ENCODE data around the gene FCSK.
A peak's percentile ranks its signal among the peaks of the same experiment; 100 is the strongest.

FCSK gene

DNA sequence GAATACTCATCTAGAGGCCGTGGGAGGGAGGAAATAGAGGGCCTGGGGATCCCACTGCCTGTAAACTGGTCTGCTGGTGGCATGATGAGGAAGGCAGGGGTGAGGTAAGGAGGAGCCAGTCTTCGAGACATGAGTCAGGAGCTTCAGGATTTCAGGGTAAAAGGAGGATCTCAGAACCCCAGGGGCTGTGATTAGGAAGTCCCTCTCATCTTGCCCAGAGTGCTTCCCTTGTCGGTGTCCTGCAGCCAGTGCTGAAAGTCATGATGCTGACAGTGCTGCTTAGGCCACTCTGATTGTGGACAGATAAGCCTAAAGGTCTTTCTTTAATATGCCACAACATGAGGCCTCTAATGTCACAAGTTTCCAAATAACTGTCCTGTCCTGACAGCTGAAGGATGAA lies 39.4 kb downstream of the FCSK start:
- TF ChIP-seq ZNF274 (IDR thresholded peaks at IDR 0.05; ENCODE audit: low read depth, low read length), result no peak
- no peak overlapping the region for H3K4me3 ChIP-seq (ENCODE audit: low read length)

DNA sequence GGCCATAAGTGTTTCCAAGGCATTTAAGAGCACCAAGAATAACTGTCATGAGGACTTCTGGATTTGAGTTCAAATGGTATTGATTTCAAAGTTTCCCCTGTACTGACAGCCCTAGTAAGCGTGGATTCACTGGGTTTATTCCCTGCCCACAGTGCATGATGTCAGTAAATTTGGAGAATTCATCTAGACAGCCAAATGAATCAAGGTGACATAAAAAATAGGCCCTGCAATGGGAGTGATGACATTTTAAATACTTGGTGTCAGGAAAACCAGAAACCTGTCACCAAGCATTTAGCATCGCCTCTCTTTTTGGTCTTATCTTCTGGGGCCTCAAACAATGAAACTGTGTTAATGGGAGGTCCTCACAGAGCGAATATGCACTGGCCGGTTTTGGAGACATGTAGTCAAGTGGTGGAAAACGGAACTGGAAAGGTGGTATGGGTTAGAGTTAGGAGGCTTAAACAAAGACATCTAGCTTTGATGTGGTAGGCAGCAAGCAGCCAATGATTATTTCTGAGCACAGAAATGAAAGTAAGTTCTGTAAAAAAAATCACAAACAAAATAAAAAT lies 39.9 kb downstream of the FCSK start:
- no peak for TF ChIP-seq ZNF274 (IDR thresholded peaks at IDR 0.05; ENCODE audit: low read depth, low read length)
- H3K4me3 ChIP-seq (ENCODE audit: low read length), result no peak overlapping the region

DNA sequence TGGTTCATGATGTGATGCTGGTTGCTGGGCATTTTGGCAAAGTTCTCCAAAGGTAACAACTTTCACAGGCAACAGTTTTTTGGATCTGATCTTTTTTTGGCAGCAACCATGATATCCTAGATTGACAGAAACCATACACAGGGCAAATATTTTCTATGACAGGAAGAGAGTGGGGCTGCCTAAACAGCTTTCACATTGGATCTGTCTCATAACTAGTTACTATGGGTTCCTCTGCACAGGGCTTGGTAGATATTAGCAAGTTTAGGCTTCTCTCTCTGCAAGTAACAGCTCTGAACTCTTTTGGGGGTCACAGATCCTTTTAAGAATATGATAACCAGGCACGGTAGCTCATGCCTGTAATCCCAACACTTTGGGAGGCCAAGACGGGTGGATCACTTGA lies 40.4 kb downstream of the FCSK start:
- TF ChIP-seq ZNF274 (IDR thresholded peaks at IDR 0.05; ENCODE audit: low read depth, low read length), result no peak
- H3K4me3 ChIP-seq (ENCODE audit: low read length), result no peak overlapping the region

DNA sequence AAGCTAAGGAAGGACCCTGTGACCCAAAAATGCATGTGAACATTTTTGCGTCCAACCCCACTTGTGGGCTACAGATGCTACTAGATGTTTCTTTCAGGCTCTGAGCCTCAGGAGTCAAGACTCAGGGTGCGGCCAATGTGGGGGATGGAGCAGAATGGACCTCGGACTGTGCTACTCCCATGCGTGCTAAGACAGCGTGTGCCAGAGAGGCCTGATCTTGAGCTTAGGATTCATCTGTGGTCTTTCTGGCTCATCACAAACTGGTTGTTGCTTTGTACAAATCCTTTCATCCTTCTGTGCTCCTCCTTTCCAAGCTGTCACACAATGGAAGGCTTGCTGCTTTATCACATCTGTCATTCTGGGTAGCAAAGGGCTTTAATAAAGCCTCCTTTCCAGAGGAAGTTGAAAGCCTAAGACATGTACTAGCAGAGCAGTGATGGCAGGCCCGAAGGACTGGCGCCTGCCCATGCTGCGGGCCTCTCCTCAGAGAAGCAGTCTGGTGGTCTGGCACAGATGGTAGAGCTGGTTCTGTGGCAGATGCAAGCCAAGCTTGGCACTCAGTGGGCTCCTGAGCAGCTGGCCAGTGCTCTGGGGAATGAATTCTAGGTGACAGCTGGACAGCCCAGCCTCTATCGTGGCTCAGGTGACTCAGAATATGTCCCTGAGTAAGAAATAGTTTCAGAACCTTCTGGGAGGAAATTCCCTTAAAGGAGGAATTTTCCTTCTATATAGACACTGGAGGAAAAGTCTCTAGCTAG lies 41.2 kb downstream of the FCSK start:
- no peak overlapping the region for H3K4me3 ChIP-seq (ENCODE audit: low read length)
- no peak for TF ChIP-seq ZNF274 (IDR thresholded peaks at IDR 0.05; ENCODE audit: low read depth, low read length)

DNA sequence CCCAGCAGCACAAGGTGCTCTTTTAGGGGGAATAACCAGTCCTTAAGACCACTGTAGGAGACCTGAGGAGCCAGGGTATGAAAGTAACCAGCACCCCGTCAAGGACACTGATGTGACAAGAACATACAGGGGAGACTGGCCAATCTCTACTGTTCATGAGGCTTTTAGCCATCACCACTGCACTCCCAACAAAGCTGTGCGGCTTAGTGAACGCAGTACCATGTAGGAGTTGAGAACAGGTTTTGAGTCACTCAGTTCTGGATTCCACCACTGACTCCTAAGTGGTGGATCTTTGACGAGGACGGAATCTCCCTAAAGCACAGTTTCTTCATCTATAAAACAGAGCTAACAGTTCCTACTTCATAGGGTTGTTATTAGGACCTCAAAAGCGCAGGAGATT lies 42.1 kb downstream of the FCSK start:
- H3K4me3 ChIP-seq (ENCODE audit: low read length), result no peak overlapping the region
- no peak for TF ChIP-seq ZNF274 (IDR thresholded peaks at IDR 0.05; ENCODE audit: low read depth, low read length)

DNA sequence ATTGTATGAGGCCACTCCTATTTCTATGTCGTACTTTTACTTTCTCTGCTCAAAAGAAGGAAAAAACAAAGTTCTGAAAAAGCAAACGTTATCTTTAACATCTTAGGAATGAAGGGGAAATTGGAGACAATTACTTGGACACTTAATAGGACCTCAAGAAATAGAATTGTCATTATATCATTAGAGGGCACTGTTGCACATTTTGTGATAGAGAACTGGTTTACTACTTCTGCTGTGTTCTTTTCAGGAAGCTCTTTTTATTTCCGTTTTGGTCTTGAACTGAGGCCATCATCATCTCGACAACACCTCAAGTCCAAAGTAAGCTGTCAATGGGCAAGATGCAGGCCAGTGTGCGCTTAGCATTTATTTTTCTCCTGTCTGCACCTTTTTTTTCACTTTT lies 54.4 kb downstream of the FCSK start:
- no peak overlapping the region for H3K4me3 ChIP-seq (ENCODE audit: low read length)
- no peak for TF ChIP-seq ZNF274 (IDR thresholded peaks at IDR 0.05; ENCODE audit: low read depth, low read length)

DNA sequence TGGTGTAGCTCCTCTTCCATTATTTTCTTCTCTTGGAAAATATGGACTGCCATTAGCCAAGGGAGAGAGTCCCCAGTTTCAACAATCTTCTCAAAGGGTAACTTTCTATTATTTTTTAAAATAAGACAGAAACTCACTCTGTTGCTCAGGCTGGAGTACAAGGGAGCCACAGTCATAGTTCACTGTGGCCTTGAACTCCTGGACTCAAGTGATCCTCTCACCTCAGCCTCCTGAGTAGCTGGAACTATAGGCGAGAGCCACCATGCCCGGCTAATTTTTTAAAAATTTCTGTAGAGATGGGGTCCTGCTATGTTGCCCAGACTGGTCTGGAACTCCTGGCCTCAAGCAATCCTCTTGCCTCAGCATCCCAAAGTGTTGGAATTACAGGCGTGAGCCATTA lies 55.8 kb downstream of the FCSK start:
- TF ChIP-seq ZNF274 (IDR thresholded peaks at IDR 0.05; ENCODE audit: low read depth, low read length), result no peak
- no peak overlapping the region for H3K4me3 ChIP-seq (ENCODE audit: low read length)

DNA sequence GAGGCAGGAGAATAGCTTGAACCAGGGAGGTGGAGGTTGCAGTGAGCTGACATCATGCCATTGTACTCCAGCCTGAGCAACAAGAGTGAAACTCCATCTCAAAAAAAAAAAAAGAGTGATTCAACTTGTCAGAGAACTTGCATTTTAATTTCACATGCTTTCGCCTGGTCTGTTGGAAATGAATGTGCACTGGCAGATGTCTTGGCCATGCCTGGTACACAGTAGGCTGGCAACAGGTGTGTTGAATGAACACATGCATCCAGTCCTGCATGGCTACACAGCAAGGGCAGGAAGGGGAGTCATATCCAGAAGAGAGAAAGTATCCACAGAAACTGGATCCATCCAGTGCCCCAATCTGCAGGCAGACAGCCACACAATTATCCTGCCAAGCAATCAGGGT lies 57.4 kb downstream of the FCSK start:
- TF ChIP-seq ZNF274 (IDR thresholded peaks at IDR 0.05; ENCODE audit: low read depth, low read length), result no peak
- H3K4me3 ChIP-seq (ENCODE audit: low read length), result no peak overlapping the region

DNA sequence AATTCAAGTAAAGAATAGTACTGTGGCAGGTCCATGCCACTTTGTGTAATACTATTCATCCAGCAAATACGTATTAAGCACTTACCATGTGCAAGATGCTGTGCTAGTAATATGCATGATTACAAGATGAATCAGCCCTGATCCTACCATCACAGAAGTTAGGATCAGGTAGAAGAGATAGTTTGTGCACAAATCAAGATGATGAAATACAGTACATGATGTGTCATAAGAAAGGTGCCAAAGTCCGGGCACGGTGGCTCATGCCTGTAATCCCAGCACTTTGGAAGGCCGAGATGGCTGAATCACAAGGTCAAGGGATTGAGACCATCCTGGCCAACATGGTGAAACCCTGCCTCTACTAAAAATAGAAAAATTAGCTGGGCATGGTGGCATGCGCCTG lies 58.1 kb downstream of the FCSK start:
- TF ChIP-seq ZNF274 (IDR thresholded peaks at IDR 0.05; ENCODE audit: low read depth, low read length), result no peak
- no peak overlapping the region for H3K4me3 ChIP-seq (ENCODE audit: low read length)

DNA sequence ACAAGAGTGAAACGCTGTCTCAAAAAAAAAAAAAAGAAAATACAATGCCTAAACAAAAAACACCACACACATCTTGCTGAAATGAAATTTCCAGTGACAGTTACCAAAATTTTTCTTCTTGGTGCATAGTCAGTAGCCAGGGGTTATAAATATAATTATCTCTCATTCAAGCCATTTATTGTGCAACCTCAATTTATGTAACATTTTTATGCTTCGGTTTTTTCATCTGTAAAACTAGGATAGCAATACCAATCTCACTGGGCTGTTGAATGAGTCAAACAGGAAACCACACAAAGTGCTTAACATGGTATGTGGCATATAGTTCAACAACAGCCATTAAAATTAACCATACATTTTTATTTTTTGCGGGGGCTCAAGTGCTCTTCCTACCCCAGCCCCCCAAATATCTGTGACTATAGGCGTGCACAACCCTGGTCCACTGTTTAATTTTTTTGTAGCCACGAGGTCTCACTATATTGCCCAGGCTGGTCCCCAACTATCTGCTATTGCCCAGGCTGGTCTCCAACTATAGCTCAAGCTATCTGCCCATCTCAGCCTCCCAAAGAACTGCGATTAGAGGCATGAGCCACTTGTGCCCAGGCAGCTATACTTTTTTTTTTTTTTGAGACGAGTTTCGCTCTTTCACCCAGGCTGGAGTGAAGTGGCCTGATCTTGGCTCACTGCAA lies 66.4 kb downstream of the FCSK start:
- no peak for TF ChIP-seq ZNF274 (IDR thresholded peaks at IDR 0.05; ENCODE audit: low read depth, low read length)
- no peak overlapping the region for H3K4me3 ChIP-seq (ENCODE audit: low read length)

DNA sequence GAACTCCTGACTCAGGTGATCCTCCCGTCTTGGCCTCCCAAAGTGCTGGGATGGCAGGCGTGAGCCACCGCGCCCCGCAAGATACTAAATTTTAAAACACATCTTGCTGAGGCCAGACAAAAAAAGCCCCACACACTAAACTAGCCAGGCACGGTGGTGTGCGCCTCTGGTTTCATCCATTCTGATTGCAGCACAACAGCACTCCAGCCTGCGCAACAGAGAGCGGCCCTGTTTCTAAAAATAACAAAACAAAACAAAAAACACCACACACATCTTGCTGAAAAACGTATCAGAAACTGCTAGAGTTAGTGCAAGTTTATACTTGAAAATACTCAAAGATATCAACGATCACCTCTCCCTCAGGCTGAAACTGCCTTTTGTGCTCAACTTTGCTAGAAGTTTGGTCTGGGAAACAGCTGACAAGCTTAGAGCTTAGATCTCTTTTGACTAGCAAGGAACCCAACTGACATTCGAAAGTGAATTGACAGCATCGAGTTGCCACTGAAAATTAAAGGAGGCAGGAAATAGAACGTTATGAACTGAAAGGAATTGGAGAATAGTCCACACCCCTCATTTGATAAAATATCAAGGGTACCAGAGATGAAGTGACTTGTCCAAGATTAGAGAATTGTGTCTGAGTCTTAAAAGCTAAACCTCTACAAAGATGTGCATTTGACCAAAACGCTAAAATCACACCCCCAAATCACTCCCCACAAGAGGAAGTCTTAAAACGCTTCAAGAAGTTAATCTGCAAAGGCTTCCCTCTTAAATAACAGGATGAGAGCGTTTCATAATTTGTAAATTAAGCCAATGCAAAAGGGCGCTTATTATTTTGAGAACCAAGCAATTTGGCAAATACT lies 68.1 kb downstream of the FCSK start:
- TF ChIP-seq ZNF274 (IDR thresholded peaks at IDR 0.05; ENCODE audit: low read depth, low read length), result no peak
- peak overlapping the region; percentile 99 for H3K4me3 ChIP-seq (ENCODE audit: low read length)

DNA sequence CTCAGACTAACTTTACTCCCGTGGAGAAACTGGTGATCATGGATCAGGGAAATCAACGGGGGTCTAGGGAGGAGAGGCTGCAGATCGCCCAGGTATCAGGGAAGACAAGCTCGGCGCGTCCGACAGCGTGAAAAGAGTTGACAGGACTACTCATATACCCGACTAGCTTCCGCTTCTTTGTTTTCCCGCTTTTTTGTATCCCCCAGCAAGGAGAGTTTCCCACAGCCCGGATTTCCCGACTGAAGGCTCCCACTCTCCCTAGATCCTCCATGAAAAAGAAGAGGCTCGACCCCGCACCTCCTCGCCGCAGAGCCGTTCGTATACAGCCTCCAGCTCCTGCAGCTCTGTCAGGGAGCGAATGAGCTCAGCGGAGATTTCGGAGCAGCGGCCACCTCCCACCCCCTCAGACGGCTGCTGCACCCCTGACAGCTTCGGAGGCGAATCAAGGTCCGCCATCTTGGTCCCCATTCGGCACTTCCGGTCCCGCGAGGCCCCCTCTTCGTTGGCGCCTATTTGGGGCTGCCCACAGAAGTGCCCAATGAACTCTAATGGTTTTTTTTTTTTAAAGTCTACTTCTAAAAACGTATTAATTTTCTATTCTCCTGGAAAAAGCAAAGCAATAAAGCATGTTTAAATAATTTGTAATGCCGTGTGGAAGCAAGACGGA lies 68.8 kb downstream of the FCSK start, which contains the start of gene COG4:
COG4 (minus strand) TSS at position 479 of the 667 bp plus-strand sequence; CDS start at position 468, 11 bp downstream.
- TF ChIP-seq ZNF274 (IDR thresholded peaks at IDR 0.05; ENCODE audit: low read depth, low read length), result no peak
- peak within 1 kb of the TSS; percentile 99 for H3K4me3 ChIP-seq (ENCODE audit: low read length)

DNA sequence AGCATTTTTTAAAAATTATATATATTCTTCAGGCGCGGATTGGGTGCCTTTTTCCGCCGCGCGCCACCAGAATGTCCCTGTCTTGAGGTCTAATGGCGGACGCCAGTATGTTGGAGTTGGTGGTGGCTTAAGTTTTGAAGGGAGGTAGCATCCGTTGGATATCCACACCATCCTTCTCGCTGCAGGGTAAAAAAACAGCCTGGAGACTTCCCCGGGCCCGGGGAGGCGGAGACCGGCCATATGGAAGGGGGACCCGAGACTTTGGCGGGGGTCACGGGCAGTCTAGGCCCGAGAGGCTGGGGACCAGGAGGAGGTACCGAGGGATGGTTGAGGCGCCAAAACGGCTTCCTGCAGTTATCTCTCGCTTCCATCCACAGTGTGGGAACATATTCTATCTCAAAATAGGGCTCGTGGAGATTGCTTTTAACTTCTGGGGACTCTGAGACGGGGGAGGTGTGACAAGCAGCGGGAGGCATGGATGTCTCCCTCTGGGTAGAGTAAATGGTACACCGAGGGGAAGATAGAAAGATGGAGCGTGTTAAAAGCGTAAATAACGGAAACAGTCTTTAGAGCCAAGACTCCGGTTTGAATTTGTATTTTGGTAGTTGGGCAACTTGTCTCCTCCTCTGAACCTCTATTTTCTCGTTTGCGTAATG lies 69.5 kb downstream of the FCSK start, which contains the start of gene SF3B3:
SF3B3 (plus strand) TSS at position 74 of the 656 bp plus-strand sequence. CDS start 2,841 bp downstream, outside the sequence.
- TF ChIP-seq ZNF274 (IDR thresholded peaks at IDR 0.05; ENCODE audit: low read depth, low read length), result no peak
- H3K4me3 ChIP-seq (ENCODE audit: low read length), result peak within 1 kb of the TSS; percentile 99

DNA sequence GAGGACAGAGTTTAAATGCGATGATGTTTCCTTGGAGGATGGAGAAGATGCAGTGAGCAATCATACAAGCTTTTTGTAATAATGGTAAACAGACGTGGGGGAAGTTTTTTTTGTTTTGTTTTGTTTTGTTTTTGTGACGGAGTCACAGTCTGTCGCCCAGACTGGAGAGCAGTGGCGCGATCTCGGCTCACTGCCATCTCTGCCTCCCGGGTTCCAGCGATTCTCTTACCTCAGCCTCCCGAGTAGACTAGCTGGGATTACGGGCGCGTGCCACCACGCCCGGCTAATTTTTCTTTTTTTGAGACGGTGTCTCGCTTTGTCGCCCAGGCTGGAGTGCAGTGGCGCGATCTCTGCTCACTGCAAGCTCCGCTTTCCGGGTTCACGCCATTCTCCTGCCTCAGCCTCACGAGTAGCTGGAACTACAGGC lies 70.0 kb downstream of the FCSK start:
- peak overlapping the region; percentile 99 for H3K4me3 ChIP-seq (ENCODE audit: low read length)

All from GM08714 (cell line).